ENCODE data around the gene ALDH18A1. TPM values are rescaled to one million over a fixed set of nuclear protein-coding genes. Genes with fewer than 3 reads are reported as not detected.

Gene ALDH18A1
- total RNA-seq, 1 donor from 2014 or later = 11.1 TPM

DNA sequence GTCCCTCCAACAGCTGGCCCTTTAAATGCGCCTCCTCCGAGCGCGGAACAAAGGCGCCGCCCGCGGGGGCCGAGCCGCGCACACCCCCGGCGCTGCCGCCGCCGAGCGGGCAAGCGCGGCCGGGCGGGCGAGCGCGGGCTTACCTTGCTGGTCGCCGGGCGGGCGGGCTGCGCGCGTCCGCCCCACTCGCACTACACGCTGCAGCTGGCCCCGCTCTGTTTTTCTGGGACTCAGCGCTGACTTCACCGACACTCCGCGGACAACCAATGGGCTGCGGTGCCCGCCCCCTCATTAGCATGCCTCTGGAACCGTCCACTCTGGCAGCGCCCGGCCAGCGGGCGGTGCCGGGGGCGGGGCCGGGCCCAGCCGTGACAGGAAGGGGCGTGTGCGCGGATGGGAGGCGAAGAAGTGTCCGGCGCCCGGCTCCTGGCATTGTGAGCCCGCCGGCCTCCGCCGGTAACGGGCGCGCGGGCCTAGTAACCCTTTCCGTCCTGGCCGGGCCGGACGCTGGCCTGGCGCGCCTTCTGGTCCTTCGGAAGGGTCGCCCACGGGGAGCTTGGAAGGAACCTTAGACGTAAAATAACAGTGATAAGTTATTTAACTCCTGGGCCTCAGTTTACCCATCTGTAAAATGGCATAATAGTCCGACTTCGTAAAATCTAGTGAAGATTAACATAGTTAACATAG is 95.2 kb downstream of the ALDH18A1 start, which contains the start of gene SORBS1:
Gene SORBS1 (minus strand): TSS at position 195 of the 687 bp plus-strand sequence. CDS start 120,236 bp downstream, outside the sequence.
- DNase-seq = peak; percentile 96
- no peaks in the 10 kb centered on the region for H3K9me3 ChIP-seq (replicated peaks)
- H3K4me3 ChIP-seq = peak within 1 kb of the TSS; percentile 82
- intact Hi-C loops (cut with micrococcal nuclease) = no loop called here
- TF ChIP-seq, protein P1, sequence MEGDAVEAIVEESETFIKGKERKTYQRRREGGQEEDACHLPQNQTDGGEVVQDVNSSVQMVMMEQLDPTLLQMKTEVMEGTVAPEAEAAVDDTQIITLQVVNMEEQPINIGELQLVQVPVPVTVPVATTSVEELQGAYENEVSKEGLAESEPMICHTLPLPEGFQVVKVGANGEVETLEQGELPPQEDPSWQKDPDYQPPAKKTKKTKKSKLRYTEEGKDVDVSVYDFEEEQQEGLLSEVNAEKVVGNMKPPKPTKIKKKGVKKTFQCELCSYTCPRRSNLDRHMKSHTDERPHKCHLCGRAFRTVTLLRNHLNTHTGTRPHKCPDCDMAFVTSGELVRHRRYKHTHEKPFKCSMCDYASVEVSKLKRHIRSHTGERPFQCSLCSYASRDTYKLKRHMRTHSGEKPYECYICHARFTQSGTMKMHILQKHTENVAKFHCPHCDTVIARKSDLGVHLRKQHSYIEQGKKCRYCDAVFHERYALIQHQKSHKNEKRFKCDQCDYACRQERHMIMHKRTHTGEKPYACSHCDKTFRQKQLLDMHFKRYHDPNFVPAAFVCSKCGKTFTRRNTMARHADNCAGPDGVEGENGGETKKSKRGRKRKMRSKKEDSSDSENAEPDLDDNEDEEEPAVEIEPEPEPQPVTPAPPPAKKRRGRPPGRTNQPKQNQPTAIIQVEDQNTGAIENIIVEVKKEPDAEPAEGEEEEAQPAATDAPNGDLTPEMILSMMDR (IDR thresholded peaks at IDR 0.05; ENCODE audit: borderline replicate concordance) = no peak
- no peaks in the 10 kb centered on the region for H3K36me3 ChIP-seq
- peak within 1 kb of the TSS; percentile 89 for H3K27ac ChIP-seq (replicated peaks)
- H3K4me1 ChIP-seq = peaks cover 52% of the 10 kb centered on the region
- no peaks in the 10 kb centered on the region for H3K27me3 ChIP-seq (ENCODE audit: low read depth)

DNA sequence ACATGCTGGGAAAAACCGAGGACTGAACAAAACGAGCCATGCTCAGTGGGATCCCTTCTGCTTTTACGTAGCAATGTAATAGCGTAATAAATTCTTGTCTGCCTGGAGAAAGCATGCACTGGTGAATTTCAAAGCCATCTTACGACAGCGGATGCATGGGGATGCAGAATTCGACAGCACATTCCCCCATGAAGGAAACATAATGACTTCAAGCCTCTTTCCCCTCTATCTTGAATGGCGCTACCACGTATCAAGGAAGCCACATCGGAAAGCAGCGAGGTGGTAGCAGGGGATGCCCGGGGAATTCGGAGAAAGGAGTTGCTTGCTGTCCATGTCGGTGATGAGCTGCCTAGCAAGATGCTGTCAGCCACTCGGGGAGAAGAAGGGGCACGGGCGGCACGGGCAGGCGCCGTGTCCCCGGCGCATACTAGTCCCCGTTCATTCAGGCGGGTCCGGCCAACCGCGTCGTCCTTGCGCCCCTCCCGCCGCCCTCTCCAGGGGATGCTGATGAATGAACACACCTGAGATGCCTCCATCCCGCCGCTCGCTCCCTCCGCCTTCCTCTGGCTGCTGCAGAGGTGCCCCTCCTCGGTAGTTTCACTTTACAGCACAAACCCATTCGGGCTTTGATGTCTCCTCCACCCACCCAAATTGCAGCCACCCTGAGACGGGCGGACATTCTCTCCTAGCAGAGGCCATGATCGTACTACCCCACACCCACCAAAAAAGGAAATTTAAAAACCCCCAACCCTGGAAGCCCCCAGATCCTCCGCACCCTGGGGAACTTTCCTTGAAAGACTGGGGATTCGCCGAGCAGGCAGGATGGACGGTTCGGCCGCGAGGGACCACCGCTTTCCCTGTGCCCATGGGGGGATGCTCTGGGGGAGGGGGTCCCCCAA is 96.0 kb downstream of the ALDH18A1 start:
- TF ChIP-seq, protein P1 (IDR thresholded peaks at IDR 0.05; ENCODE audit: borderline replicate concordance) = no peak
- Histone ChIP-seq H3K27me3 (ENCODE audit: low read depth) (no peaks in the 10 kb centered on the region), H3K9me3 (replicated peaks) (no peaks in the 10 kb centered on the region), H3K4me3 (peak overlapping the region; percentile 82), H3K27ac (replicated peaks) (peak overlapping the region; percentile 89), H3K4me1 (peaks cover 60% of the 10 kb centered on the region), H3K36me3 (no peaks in the 10 kb centered on the region)
- peak; percentile 39 for DNase-seq
- intact Hi-C loops (cut with micrococcal nuclease) = no loop called here

DNA sequence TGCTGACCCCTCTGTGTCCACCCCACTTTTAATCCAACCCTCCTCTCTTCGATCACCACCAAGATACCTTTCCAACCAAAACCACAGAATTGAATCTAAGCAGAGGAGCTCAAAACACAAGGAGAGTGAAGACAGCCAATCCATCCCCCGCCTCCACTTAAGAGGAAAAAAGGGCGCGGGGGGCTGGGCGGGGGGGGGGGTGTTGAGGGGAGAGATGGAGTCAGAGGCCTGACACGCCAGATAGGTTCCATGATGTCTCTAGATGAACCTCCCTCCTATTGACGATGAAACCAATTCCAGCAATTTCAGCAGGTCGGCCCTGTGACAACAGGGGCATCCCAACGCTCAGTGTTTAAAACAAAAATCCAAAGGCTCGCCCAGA is 96.6 kb downstream of the ALDH18A1 start:
- intact Hi-C loops (cut with micrococcal nuclease) = loop anchor here (10.0 kb wide), 2 partner anchors 85 to 125 kb away; no protein-coding TSS in a partner anchor
- peaks cover 66% of the 10 kb centered on the region for H3K4me1 ChIP-seq

DNA sequence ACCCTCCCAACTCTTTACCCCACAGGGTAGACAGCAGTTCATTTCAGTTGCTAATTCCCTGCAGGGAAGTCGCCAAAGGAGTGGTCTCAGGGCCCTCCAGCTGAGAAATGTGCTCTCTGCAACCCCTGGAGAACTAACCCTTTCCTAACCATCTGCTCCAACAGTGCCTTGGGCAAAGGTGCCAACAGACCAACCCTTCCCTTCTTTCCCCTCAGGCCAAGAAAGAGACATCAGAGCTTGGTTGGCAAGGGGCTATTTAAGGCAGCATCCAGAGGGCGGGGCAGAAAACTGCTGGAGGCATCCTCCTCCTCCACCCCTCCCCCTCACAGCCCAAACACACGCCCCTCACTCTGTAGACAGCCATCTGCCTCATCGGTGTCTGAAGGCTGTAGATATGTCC is 97.0 kb downstream of the ALDH18A1 start:
- Histone ChIP-seq H3K27ac (replicated peaks) (peak overlapping the region; percentile 89), H3K27me3 (ENCODE audit: low read depth) (no peaks in the 10 kb centered on the region), H3K4me3 (peak overlapping the region; percentile 82), H3K9me3 (replicated peaks) (no peaks in the 10 kb centered on the region), H3K4me1 (peaks cover 70% of the 10 kb centered on the region), H3K36me3 (no peaks in the 10 kb centered on the region)
- DNase-seq = no peak
- TF ChIP-seq, protein P1 (IDR thresholded peaks at IDR 0.05; ENCODE audit: borderline replicate concordance) = no peak
- intact Hi-C loops (cut with micrococcal nuclease) = loop anchor here (10.0 kb wide), 2 partner anchors 85 to 125 kb away; no protein-coding TSS in a partner anchor

More for the DNA sequence above, 96.6 kb downstream of the ALDH18A1 start:
- TF ChIP-seq, protein P1 (IDR thresholded peaks at IDR 0.05; ENCODE audit: borderline replicate concordance) = no peak
- no peak for DNase-seq
- Histone ChIP-seq H3K4me3 (peak overlapping the region; percentile 82), H3K27ac (replicated peaks) (peak overlapping the region; percentile 89), H3K36me3 (no peaks in the 10 kb centered on the region), H3K27me3 (ENCODE audit: low read depth) (no peaks in the 10 kb centered on the region), H3K9me3 (replicated peaks) (no peaks in the 10 kb centered on the region)

DNA sequence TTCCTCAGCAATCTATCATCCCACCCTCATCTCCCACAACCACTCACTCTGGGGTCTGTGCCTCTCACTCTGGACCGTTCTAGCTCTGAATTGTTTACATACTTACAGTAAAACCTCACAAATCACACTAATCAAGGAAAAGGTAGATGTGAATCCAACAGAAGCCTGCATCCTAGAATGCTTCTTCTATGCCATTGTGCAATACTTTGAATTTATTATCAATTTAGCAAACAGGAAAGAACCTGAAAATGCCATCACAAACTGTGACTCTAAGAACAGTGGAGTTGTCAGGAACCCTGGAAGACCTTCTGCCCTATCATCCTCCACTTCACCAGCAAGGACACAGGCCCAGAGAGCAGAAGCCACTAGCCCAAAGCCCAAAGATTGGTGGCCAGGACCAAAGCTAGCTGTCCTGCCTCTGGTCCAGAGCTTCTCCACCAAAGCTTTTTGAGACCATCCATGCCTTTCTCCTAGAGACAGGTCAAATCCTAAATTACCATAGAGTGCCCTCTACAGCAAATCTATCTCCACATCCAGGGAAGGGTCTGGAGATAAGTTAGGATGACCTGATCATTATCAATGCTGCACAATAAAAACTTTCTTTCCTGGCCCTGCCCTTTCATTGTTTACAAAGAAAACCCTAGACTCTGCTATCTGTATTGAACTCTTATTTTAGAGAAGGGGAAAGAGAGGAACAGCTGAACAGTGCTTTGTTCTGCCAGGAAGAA is 97.8 kb downstream of the ALDH18A1 start:
- DNase-seq = no peak
- H3K4me3 ChIP-seq = peak overlapping the region; percentile 82
- TF ChIP-seq, protein P1 (IDR thresholded peaks at IDR 0.05; ENCODE audit: borderline replicate concordance) = no peak
- peaks cover 70% of the 10 kb centered on the region for H3K4me1 ChIP-seq
- peak overlapping the region; percentile 89 for H3K27ac ChIP-seq (replicated peaks)
- H3K36me3 ChIP-seq = no peaks in the 10 kb centered on the region
- no peaks in the 10 kb centered on the region for H3K27me3 ChIP-seq (ENCODE audit: low read depth)
- intact Hi-C loops (cut with micrococcal nuclease) = loop anchor here (10.0 kb wide), 2 partner anchors 84 to 124 kb away; no protein-coding TSS in a partner anchor
- H3K9me3 ChIP-seq (replicated peaks) = no peaks in the 10 kb centered on the region

Data from left ventricle myocardium inferior (tissue), 1 donor.